HG03135 (cell line): ENCODE measurements around the gene AK9.
"Not testable (repeated sequence)": the region's sequence is repeated elsewhere in the genome, so short reads cannot be mapped to it uniquely, and the experiment has no call there.

Experiments used
- ATAC-seq: cut with Tn5 transposase; IDR thresholded peaks from one replicate; pipeline ENCODE4 v1.9.1; 2021; ENCODE audit warnings: mild to moderate bottlenecking, moderate library complexity; ENCODE audit not compliant: unreplicated experiment

The AK9 gene

GRCh38 chr6:109461733-109462526 lies 229.1 kb downstream of the AK9 start:
- no peak for ATAC-seq

- ATAC-seq, result not testable (repeated sequence)
These were observed 229.8 kb downstream of the AK9 start for GRCh38 chr6:109461205-109461604.

GRCh38 chr6:109460161-109460829 lies 230.7 kb downstream of the AK9 start:
- no peak for ATAC-seq

- no peak for ATAC-seq
These were observed 232.0 kb downstream of the AK9 start for GRCh38 chr6:109458774-109459531.

GRCh38 chr6:109457562-109457996 lies 233.4 kb downstream of the AK9 start:
- ATAC-seq, result no peak

GRCh38 chr6:109456710-109457561 lies 234.1 kb downstream of the AK9 start:
- ATAC-seq, result no peak

- ATAC-seq, result no peak
These were observed 234.9 kb downstream of the AK9 start for GRCh38 chr6:109456111-109456583.

- ATAC-seq, result peak; percentile 58
These were observed 235.4 kb downstream of the AK9 start, which contains the start of gene MICAL1 for GRCh38 chr6:109455437-109456110. Gene MICAL1, minus strand, starts transcription at chr6:109455772. Its CDS starts 1,576 bp downstream, at chr6:109454196.

- peak; percentile 25 for ATAC-seq
These were observed 236.2 kb downstream of the AK9 start for GRCh38 chr6:109454496-109455436.

GRCh38 chr6:109453594-109454495 lies 237.2 kb downstream of the AK9 start:
- no peak for ATAC-seq

GRCh38 chr6:109453156-109453555 lies 237.8 kb downstream of the AK9 start:
- ATAC-seq, result no peak

- no peak for ATAC-seq
These were observed 238.8 kb downstream of the AK9 start for GRCh38 chr6:109452181-109452580.

GRCh38 chr6:109451376-109451775 lies 239.6 kb downstream of the AK9 start:
- no peak for ATAC-seq

- ATAC-seq, result no peak
These were observed 240.2 kb downstream of the AK9 start for GRCh38 chr6:109450801-109451200.

GRCh38 chr6:109449795-109450673 lies 241.0 kb downstream of the AK9 start:
- ATAC-seq, result no peak

- no peak for ATAC-seq
These were observed 241.8 kb downstream of the AK9 start for GRCh38 chr6:109449064-109449794.
